HCT116 (cell line): ENCODE results near the gene MINDY1.

Experiments
- CEBPB ChIP-seq: IDR thresholded peaks from 2 replicates; pipeline ENCODE4 v1.6.1; 2012; ENCODE audit warnings: low read depth
- ZNF274 ChIP-seq: fragments of 200-500 bp; sonication (Bioruptor generic); IDR thresholded peaks from 2 replicates; pipeline ENCODE4 v1.6.1; 2014; ENCODE audit warnings: mild to moderate bottlenecking, low read depth, low read length, inconsistent platforms
- TF ChIP-seq, protein P1 (sequence below), 3 experiments: fragments of 200-600 bp in 1 of 3; sonication (generic) in 1 of 3; IDR thresholded peaks in 2 of 3; conservative IDR thresholded peaks in 1 of 3; 2 replicates each; pipeline ENCODE4 v1.5.1; 2012 to 2017; ENCODE audit warnings: low read depth in 2 of 3, low read length in 2 of 3, antibody characterized with exemption in 1 of 3, borderline replicate concordance in 1 of 3, control low read depth in 1 of 3, mild to moderate bottlenecking in 1 of 3, mixed read lengths in 1 of 3, mixed run types in 1 of 3, moderate library complexity in 1 of 3; ENCODE audit not compliant: insufficient read depth in 1 of 3
- TF ChIP-seq, protein P2 (sequence below): IDR thresholded peaks from 2 replicates; pipeline ENCODE4 v1.6.1; 2012; ENCODE audit warnings: low read depth

DNA sequence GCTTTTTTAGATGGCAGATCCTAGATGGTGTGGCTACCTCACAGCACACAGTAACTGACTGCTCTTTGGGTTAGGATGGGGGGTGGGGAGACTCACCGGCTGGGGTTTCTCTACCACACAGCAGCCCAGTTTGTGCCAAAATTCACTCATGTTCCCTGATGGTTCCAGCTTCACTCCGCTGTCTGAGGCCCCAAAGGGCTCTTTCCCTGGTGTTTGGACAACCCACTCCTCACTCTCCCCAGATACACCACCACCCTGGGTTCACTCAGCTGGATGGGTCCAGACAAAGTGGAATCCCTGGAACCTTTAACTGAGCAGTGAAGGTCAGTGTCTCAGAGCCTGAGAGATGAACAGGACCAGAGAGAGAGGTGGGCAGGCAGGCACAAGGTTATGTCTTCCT is 48.9 kb upstream of the MINDY1 start:
- TF ChIP-seq, protein P1, sequence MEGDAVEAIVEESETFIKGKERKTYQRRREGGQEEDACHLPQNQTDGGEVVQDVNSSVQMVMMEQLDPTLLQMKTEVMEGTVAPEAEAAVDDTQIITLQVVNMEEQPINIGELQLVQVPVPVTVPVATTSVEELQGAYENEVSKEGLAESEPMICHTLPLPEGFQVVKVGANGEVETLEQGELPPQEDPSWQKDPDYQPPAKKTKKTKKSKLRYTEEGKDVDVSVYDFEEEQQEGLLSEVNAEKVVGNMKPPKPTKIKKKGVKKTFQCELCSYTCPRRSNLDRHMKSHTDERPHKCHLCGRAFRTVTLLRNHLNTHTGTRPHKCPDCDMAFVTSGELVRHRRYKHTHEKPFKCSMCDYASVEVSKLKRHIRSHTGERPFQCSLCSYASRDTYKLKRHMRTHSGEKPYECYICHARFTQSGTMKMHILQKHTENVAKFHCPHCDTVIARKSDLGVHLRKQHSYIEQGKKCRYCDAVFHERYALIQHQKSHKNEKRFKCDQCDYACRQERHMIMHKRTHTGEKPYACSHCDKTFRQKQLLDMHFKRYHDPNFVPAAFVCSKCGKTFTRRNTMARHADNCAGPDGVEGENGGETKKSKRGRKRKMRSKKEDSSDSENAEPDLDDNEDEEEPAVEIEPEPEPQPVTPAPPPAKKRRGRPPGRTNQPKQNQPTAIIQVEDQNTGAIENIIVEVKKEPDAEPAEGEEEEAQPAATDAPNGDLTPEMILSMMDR (IDR thresholded peaks at IDR 0.05 in 2 of 3, conservative IDR thresholded peaks at IDR 0.05 in 1 of 3; ENCODE audit: borderline replicate concordance in 1 of 3, insufficient read depth in 1 of 3, low read depth in 2 of 3, low read length in 2 of 3), result no peak
- TF ChIP-seq, protein P2, sequence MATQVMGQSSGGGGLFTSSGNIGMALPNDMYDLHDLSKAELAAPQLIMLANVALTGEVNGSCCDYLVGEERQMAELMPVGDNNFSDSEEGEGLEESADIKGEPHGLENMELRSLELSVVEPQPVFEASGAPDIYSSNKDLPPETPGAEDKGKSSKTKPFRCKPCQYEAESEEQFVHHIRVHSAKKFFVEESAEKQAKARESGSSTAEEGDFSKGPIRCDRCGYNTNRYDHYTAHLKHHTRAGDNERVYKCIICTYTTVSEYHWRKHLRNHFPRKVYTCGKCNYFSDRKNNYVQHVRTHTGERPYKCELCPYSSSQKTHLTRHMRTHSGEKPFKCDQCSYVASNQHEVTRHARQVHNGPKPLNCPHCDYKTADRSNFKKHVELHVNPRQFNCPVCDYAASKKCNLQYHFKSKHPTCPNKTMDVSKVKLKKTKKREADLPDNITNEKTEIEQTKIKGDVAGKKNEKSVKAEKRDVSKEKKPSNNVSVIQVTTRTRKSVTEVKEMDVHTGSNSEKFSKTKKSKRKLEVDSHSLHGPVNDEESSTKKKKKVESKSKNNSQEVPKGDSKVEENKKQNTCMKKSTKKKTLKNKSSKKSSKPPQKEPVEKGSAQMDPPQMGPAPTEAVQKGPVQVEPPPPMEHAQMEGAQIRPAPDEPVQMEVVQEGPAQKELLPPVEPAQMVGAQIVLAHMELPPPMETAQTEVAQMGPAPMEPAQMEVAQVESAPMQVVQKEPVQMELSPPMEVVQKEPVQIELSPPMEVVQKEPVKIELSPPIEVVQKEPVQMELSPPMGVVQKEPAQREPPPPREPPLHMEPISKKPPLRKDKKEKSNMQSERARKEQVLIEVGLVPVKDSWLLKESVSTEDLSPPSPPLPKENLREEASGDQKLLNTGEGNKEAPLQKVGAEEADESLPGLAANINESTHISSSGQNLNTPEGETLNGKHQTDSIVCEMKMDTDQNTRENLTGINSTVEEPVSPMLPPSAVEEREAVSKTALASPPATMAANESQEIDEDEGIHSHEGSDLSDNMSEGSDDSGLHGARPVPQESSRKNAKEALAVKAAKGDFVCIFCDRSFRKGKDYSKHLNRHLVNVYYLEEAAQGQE, result no peak
- no peak for TF ChIP-seq CEBPB
- TF ChIP-seq ZNF274, result no peak
